Mucosa of descending colon (tissue), 3 donors: ENCODE measurements around the gene PALMD. TPM values are rescaled to one million over a fixed set of nuclear protein-coding genes. Genes with fewer than 3 reads are reported as not detected.

Experiments used
- ATAC-seq: fragments of 200-7000 bp; cut with Tn5 transposase; one replicate; pipeline ENCODE4 v1.9.1; 2020; ENCODE audit warnings: mild to moderate bottlenecking, moderate library complexity
- DNase-seq, 3 donors: peaks; one replicate each; pipeline ENCODE4 v3.0.0-alpha.2; 2020
- H3K36me3 ChIP-seq: fragments of 200-600 bp; one replicate; pipeline ENCODE4 v1.8.0; 2021; ENCODE audit warnings: low read depth, mild to moderate bottlenecking
- H3K4me1 ChIP-seq: fragments of 200-600 bp; one replicate; pipeline ENCODE4 v1.8.0; 2021; ENCODE audit warnings: low read depth, mild to moderate bottlenecking
- H3K4me3 ChIP-seq: fragments of 200-600 bp; one replicate; pipeline ENCODE4 v1.8.0; 2021; ENCODE audit warnings: mild to moderate bottlenecking
- H3K9me3 ChIP-seq: fragments of 200-600 bp; one replicate; pipeline ENCODE4 v1.8.0; 2021; ENCODE audit warnings: mild to moderate bottlenecking
- intact Hi-C, 2 donors: fragments of 100-400 bp; cut with DNase I in 1 of 2; cut with micrococcal nuclease in 1 of 2; formaldehyde crosslinking; loops; one replicate each; pipeline versions ENCODE4 v1.11.0 to v1.11.1; 2022; cut with DNase I, micrococcal nuclease
- total RNA-seq, 3 donors: library from RNA; stranded (reverse); fragmentation: NEBNext Ultra II Directional in 2 of 3; extraction: Animal tissue kit (Norgen Biotek cat#: 25700) in 2 of 3; gene quantifications; one replicate each; pipeline versions ENCODE4 v1.2.1 to v1.2.4, GENCODE V29; 2021 to 2023
- TF ChIP-seq, protein P1 (sequence below): fragments of 200-600 bp; IDR thresholded peaks from one replicate; pipeline ENCODE4 v1.8.0; 2022; ENCODE audit warnings: antibody characterized with exemption, mild to moderate bottlenecking
- donor health status: DM: no; HTN: no; CAD: no; lungs with moderate emphysema.
- donor health status: DM: no; HTN: no; CAD: no.
- donor health status: DM: no; HTN: yes; CAD: no.

Gene PALMD
- total RNA-seq, 3 donors from 2014 or later: 1.6 to 4.4 (median 4.3) TPM

- intact Hi-C loops: no loop called here
- no peak for ATAC-seq
- Histone ChIP-seq H3K4me3 (no peak overlapping the region), H3K4me1 (no peaks in the 10 kb centered on the region), H3K9me3 (no peaks in the 10 kb centered on the region), H3K36me3 (no peaks in the 10 kb centered on the region)
- TF ChIP-seq, protein P1, sequence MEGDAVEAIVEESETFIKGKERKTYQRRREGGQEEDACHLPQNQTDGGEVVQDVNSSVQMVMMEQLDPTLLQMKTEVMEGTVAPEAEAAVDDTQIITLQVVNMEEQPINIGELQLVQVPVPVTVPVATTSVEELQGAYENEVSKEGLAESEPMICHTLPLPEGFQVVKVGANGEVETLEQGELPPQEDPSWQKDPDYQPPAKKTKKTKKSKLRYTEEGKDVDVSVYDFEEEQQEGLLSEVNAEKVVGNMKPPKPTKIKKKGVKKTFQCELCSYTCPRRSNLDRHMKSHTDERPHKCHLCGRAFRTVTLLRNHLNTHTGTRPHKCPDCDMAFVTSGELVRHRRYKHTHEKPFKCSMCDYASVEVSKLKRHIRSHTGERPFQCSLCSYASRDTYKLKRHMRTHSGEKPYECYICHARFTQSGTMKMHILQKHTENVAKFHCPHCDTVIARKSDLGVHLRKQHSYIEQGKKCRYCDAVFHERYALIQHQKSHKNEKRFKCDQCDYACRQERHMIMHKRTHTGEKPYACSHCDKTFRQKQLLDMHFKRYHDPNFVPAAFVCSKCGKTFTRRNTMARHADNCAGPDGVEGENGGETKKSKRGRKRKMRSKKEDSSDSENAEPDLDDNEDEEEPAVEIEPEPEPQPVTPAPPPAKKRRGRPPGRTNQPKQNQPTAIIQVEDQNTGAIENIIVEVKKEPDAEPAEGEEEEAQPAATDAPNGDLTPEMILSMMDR: no peak
- no peak for DNase-seq
These were observed 10.2 kb upstream of the PALMD start for GRCh38 chr1:99635664-99636063.

DNA sequence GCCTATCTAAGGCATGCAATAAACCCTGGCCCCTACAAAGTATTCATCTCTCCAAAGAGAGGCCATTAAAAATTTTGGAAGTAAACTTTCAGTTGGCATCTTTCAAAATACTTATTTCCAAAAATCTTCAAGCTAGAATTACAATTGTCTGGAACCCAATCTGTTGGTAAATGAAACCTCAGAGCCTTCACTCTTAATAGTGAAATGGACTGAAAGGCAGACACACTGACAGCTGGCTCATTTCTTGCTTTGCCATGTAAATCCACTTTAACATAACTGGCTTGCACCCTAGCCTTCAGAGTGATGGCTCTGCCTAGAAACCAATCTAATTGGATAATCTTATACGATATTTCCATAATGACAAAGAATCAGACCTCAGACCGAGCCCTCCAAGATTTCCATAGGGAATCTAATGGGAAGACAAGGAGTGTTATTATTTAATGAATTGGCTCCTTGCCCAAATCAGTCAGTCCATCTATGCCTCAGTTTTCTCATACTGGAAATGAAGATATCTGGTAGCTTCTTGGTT, 9.2 kb upstream of the PALMD start:
- intact Hi-C loops: no loop called here
- DNase-seq: no peak
- no peak overlapping the region for H3K4me3 ChIP-seq
- H3K36me3 ChIP-seq: no peaks in the 10 kb centered on the region
- TF ChIP-seq, protein P1: no peak
- no peak for ATAC-seq
- H3K9me3 ChIP-seq: no peaks in the 10 kb centered on the region
- no peaks in the 10 kb centered on the region for H3K4me1 ChIP-seq

- Histone ChIP-seq H3K4me3 (no peak overlapping the region), H3K4me1 (no peaks in the 10 kb centered on the region), H3K36me3 (no peaks in the 10 kb centered on the region), H3K9me3 (no peaks in the 10 kb centered on the region)
- no peak for DNase-seq
- intact Hi-C loops: no loop called here
- TF ChIP-seq, protein P1: no peak
- no peak for ATAC-seq
These were observed 7.1 kb upstream of the PALMD start for GRCh38 chr1:99638853-99639252.

GRCh38 chr1:99639408-99639807, 6.5 kb upstream of the PALMD start:
- Histone ChIP-seq H3K4me3 (no peak overlapping the region), H3K36me3 (no peaks in the 10 kb centered on the region), H3K4me1 (no peaks in the 10 kb centered on the region), H3K9me3 (no peaks in the 10 kb centered on the region)
- TF ChIP-seq, protein P1: no peak
- DNase-seq (no peak), ATAC-seq (no peak)
- intact Hi-C loops: no loop called here

GRCh38 chr1:99639945-99640344, 6.0 kb upstream of the PALMD start:
- TF ChIP-seq, protein P1: no peak
- ATAC-seq (no peak), DNase-seq (no peak)
- Histone ChIP-seq H3K4me1 (no peaks in the 10 kb centered on the region), H3K9me3 (no peaks in the 10 kb centered on the region), H3K4me3 (no peak overlapping the region), H3K36me3 (no peaks in the 10 kb centered on the region)
- intact Hi-C loops: no loop called here

DNA sequence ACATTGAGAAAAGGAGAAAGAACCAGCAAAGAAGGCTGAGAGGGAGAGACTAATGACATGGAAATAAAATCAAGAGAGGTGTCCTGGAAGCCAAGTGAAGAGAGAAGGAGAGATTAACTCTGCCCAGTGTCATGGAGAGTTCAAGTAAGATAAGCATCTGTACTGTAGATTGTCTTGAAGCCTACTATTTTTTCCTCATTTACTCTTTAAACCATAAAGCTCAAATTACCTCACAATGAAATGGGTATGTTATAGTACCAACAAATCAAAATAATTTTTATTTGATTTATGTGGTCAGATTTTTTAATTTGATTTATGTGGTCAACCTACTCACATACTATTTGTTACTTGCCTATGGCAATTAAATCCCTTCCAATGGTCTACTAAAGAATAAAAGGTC, 5.2 kb upstream of the PALMD start:
- H3K4me1 ChIP-seq: no peaks in the 10 kb centered on the region
- TF ChIP-seq, protein P1: no peak
- H3K9me3 ChIP-seq: no peaks in the 10 kb centered on the region
- no peak overlapping the region for H3K4me3 ChIP-seq
- DNase-seq (no peak), ATAC-seq (no peak)
- intact Hi-C loops: no loop called here
- H3K36me3 ChIP-seq: no peaks in the 10 kb centered on the region
